HEK293 (cell line): ENCODE data around the gene C19orf44.

Experiments
- ZBTB26 ChIP-seq: fragments of 450-650 bp; formaldehyde crosslinking; optimal IDR thresholded peaks from 2 replicates; pipeline ENCODE3; 2016; ENCODE audit warnings: missing biosample characterization, mild to moderate bottlenecking, missing genetic modification characterization
- ZNF664 ChIP-seq: fragments of 450-650 bp; formaldehyde crosslinking; IDR thresholded peaks from 2 replicates; pipeline ENCODE4 v1.5.1; 2016; ENCODE audit warnings: missing biosample characterization, missing genetic modification characterization
- ZNF707 ChIP-seq: fragments of 450-650 bp; formaldehyde crosslinking; IDR thresholded peaks from 2 replicates; pipeline ENCODE4 v1.5.1; 2016; ENCODE audit warnings: missing biosample characterization, missing genetic modification characterization
- ZSCAN23 ChIP-seq: fragments of 450-650 bp; formaldehyde crosslinking; IDR thresholded peaks from 2 replicates; pipeline ENCODE4 v1.5.1; 2016; ENCODE audit warnings: missing biosample characterization, missing genetic modification characterization
- TF ChIP-seq, protein P1 (sequence below): fragments of 450-650 bp; formaldehyde crosslinking; IDR thresholded peaks from 2 replicates; pipeline ENCODE4 v1.5.1; 2016; ENCODE audit warnings: missing biosample characterization, missing genetic modification characterization

- TF ChIP-seq, protein P1, sequence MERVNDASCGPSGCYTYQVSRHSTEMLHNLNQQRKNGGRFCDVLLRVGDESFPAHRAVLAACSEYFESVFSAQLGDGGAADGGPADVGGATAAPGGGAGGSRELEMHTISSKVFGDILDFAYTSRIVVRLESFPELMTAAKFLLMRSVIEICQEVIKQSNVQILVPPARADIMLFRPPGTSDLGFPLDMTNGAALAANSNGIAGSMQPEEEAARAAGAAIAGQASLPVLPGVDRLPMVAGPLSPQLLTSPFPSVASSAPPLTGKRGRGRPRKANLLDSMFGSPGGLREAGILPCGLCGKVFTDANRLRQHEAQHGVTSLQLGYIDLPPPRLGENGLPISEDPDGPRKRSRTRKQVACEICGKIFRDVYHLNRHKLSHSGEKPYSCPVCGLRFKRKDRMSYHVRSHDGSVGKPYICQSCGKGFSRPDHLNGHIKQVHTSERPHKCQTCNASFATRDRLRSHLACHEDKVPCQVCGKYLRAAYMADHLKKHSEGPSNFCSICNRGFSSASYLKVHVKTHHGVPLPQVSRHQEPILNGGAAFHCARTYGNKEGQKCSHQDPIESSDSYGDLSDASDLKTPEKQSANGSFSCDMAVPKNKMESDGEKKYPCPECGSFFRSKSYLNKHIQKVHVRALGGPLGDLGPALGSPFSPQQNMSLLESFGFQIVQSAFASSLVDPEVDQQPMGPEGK = no peak
- TF ChIP-seq ZNF707 (tag by site-specific recombination) (no peak), ZSCAN23 (tag by site-specific recombination) (no peak), ZNF664 (tag by site-specific recombination) (no peak), ZBTB26 (tag by site-specific recombination) (no peak)
Measured at GRCh38 chr19:16456652-16457194, 39.5 kb upstream of the C19orf44 start.
